HL-60 (cell line): Measurements from ENCODE around the gene ACOT13.

Source experiments
- POLR2AphosphoS5 ChIP-seq: IDR thresholded peaks from 2 replicates; pipeline ENCODE4 v1.6.1; 2012; ENCODE audit warnings: low read depth
- REST ChIP-seq: IDR thresholded peaks from 2 replicates; pipeline ENCODE4 v1.6.1; 2012; ENCODE audit warnings: low read depth; ENCODE audit not compliant: insufficient replicate concordance
- SPI1 ChIP-seq: IDR thresholded peaks from 2 replicates; pipeline ENCODE4 v1.6.1; 2012; ENCODE audit warnings: low read depth, mild to moderate bottlenecking, borderline replicate concordance
- TF ChIP-seq, protein P1 (sequence below): IDR thresholded peaks from one replicate; pipeline ENCODE4 v1.5.1; 2011; ENCODE audit warnings: low read length, control low read depth, inconsistent platforms; ENCODE audit not compliant: insufficient read depth

DNA sequence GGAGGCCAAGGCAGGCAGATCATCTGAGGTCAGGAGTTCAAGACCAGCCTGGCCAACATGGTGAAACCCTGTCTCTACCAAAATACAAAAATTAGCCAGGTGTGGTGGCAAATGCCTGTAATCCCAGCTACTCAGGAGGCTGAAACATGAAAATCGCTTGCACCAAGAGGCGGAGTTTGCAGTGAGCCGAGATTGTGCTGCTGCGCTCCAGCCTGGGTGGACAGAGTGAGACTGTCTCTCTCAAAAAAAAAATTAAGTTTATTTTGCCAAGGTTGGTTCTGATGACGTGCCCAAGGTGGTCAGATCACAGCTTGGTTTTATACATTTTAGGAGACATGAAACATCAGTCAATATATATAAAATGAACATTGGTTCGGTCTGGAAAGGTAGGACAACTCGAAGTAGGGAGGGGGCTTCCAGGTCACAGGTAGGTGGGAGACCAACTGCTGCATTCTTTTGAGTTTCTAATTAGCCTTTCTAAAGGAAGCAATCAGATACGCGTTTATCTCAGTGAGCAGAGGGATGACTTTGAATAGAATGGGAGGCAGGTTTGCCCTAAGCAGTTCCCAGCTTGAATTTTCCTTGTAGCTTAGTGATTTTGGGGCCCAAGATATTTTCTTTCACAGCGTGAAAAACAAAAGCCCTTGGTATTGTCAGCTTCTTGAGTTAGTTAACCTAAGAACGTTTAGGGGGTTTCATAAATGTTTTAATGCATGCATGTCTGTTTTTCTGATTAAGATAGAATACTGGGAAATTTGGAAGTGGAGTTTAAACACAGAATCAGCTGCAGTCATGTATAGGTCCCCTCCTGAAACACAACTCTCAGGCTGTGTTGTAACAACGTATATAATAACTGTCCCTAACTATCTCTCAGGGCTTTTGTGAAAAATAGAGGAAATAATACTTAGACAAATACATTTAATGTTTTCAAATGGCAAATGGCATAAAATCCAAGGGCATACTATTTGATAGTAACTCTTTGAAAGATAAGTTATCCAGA lies 16.7 kb downstream of the ACOT13 start:
- TF ChIP-seq, protein P1, sequence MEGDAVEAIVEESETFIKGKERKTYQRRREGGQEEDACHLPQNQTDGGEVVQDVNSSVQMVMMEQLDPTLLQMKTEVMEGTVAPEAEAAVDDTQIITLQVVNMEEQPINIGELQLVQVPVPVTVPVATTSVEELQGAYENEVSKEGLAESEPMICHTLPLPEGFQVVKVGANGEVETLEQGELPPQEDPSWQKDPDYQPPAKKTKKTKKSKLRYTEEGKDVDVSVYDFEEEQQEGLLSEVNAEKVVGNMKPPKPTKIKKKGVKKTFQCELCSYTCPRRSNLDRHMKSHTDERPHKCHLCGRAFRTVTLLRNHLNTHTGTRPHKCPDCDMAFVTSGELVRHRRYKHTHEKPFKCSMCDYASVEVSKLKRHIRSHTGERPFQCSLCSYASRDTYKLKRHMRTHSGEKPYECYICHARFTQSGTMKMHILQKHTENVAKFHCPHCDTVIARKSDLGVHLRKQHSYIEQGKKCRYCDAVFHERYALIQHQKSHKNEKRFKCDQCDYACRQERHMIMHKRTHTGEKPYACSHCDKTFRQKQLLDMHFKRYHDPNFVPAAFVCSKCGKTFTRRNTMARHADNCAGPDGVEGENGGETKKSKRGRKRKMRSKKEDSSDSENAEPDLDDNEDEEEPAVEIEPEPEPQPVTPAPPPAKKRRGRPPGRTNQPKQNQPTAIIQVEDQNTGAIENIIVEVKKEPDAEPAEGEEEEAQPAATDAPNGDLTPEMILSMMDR = no peak
- TF ChIP-seq REST = no peak
- TF ChIP-seq SPI1 = no peak
- no peak for TF ChIP-seq POLR2AphosphoS5
